GM19468 (cell line): ENCODE results near the gene ANXA2.
"Not testable (repeated sequence)": the region's sequence is repeated elsewhere in the genome, so short reads cannot be mapped to it uniquely, and the experiment has no call there.

ENCODE experiments used
- ATAC-seq: cut with Tn5 transposase; IDR thresholded peaks from one replicate; pipeline ENCODE4 v1.9.1; 2021; ENCODE audit warnings: mild to moderate bottlenecking, moderate library complexity, moderate number of reproducible peaks; ENCODE audit not compliant: unreplicated experiment; ENCODE audit errors: extremely low read depth

Gene ANXA2

DNA sequence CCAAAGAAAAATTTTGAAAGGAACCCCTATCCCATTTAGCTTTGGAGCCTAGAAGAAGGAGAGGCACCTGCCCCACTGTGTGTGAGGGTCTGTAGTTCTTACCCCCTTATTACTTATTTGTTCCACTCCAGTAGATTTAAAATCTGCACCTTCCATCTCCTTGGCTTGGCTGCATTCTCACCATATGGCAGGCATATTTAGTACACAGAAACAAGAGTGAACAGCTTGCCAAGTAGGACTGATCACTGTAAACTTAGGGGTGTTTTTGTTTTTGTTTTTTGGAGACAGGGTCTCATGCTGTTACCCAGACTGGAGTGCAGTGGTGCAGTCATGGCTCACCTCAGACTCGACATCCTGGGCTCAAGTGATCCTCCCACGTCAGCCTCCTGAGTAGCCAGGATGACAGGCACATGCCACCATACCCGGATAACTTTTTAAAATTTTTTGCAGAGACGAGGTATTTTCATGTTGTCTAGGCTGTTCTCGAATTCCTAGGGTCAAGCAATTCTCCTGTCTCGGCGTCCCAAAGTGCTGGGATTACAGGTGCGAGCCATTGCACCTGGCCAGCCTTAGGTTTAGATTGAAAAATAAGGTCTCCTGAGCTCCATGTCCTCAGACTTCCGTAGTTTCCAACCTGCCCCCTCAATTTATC lies 14.1 kb upstream of the ANXA2 start:
- ATAC-seq, result no peak

DNA sequence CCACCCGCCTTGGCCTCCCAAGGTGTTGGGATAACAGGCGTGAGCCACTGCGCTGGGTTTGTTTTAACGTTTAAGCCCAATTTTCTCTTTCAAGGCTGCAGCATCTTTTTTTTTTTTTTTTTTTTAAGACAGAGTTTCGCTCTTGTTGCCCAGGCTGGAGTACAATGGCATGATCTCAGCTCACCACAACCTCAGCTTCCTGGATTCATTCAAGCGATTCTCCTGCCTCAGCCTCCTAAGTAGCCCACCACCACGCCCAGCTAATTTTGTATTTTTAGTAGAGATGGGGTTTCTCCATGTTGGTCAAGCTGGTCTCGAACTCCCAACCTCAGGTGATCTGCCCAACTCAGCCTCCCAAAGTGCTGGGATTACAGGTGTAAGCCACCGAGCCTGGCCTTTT lies 12.6 kb upstream of the ANXA2 start:
- not testable (repeated sequence) for ATAC-seq

DNA sequence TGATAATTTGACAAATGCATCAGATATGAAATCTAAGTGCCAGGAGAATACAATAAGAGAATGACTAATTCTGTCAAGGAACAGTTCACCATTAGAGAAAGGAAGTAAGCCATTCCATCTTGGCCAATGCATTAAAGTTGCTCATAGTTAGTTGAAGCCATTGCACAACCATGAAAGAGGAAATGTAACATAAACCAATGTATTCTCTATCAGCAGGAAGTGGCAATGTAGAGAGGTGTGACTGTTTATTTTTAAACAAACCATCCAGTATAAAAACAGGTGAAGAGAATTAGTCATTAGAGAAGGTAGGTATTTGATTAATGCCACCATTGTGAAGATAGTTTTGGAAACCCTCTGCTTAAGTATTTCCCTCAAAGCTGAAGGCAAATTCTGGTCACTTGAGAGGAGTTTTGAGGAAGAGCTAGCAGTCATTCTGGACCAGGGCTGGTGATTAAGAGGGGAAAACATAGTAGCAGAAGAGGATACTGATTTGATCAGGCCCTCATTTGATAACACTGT lies 10.7 kb upstream of the ANXA2 start:
- ATAC-seq, result no peak

DNA sequence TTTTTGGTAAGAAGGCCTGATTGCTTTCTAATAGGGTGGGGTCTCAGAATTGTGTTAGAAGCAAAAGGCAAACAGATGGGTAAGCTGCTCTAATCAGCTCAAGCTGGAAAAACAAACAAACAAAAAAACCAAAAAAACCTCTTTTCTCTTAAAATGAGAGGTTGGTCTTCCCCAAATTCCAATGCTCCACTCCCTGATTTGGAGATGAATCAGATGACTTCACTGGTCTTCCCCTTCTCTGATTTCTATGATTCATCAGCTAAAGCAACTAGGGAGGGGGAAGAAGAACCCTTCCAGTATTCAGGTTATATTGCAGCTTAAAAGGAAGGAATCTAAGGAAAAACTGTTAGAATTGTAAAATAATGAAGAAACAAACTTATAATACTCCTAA lies 9.6 kb upstream of the ANXA2 start:
- ATAC-seq, result no peak

DNA sequence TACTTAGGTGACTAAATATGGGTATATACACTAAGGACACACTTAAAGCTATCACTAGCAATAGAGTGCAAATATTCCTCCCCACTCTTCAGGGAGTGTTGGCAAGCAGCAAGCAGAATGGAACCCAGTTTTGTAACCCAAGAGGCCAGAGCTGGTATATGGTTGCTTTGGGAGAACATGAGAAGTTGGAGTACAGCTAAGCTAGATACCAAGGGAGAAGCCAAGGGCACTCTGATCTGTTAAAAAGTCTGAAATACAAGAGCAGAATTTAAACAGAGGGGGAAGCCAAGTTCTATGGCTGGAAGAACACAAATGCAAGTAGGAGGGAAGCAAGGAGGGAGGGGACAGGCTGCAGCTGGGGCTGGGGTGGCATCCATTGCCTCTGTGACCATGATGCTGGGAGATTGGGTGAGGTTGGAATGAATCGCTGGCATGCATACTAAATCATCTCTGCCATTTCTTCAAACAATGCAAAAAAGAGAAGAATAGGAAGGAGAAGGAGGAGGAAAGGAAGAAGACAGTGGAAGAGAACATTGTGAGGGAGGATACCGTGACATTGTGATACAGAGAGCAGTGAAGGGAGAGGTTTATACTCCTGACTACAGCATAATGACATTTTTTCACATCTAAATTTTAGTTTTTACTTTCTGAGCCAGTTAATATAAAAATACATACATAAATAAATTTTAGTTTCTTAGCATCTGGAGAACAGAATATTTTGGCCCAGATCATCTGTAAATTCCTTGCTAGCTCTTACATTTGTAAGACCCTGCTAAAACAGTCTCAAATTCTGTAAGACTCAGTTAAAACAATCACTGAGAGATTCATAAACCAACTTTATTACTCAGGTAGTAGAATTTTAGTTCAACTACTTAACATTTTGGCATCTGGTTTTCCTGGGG lies 9.0 kb upstream of the ANXA2 start:
- no peak for ATAC-seq

DNA sequence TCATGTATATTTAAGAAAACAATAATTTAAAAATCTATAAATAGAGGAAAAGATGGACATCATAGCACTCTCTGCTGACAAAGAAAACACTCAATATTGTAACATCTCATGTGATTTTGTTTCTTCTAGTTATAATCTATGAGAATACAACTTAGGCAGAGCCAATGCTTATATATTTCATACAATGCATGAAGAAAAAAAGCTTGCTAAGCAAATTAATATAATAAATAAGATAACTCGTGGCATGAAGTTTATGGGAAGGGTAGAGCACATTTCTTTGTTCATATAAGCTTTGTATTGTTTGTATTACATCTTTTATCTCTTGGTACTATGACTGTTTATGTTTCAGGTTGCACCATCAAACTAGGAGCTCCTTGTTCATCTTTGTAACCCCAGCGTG lies 7.6 kb upstream of the ANXA2 start:
- ATAC-seq, result no peak

DNA sequence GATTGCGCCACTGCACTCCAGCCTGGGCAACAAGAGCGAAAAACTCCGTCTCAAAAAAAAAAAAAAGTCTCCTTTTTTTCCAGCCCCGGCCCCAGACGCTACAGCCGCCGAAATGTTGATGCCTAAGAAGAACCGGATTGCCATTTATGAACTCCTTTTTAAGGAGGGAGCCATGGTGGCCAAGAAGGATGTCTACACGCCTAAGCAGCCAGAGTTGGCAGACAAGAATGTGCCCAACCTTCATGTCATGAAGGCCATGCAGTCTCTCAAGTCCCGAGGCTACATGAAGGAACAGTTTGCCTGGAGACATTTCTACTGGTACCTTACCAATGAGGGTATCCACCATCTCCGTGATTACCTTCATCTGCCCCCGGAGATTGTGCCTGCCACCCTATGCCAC lies 6.6 kb upstream of the ANXA2 start:
- not testable (repeated sequence) for ATAC-seq

DNA sequence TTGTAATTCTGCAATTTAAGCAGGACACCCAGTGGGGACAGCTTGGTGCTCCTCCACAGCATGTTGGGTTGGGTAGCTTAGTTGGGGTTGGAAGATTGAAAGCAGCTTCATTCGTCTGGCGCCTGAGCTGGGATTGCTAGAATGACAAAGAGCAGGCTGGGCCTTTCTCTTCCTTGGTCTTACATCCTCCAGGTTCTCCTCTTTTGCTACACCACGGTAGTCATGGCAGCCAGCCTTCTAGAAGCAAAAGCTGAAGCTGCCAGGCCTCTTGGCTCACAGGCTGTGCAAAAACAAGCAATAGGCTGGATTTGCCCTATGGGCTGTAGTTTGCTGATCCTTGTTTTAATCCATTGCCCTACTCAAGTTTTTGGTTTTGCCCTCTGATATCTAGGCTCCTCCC lies 3.2 kb upstream of the ANXA2 start:
- ATAC-seq, result no peak

DNA sequence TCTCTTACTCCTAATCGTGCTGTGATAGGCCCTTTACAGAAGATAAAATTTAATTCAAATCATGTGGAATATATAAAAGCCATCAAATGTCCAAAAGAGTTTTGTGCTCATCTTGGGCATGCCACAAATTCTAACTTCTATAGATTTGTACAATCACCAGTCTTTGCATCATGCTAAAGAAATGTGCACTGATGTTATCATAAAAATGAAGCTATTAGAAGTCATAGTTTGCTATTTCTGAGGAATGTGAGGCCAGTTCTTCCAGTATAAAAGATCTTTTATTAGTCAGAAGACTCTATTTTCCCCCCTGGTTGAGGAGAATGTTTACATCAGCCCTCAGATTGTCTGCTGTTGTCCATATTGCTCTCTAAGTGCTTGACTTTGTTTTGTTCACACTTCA lies 2.1 kb upstream of the ANXA2 start:
- ATAC-seq, result no peak

DNA sequence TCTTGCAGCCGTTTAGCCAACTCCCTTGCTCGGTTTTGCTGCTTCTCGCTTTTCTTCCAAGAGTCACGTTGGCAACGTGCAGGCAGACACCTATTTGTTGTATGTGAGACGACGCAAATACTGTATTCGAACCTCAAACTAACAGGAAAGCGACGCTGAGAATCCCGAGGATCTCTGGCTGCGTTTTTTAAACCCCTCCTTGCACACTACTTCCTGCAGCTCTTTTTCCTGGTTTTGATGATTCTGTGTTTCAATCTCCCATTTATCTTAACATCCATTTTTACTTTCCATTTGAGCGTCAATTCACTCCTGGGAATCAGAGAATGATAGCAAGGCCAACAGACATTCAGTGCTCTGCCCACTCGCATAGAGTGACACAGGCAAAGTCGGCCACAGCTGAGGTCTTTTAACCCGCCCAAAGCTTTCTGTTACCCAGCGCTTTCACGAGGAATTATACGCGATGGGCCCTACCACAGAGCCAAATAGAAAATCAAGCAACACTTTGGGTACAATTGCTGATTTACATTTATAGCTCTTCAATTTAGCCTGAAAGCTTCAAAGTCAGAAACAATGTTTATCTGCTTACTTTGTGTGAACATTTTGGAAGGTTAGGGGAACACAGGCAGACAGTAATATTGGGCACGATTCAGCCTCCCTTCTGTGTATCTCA lies 1.6 kb upstream of the ANXA2 start:
- ATAC-seq, result no peak

DNA sequence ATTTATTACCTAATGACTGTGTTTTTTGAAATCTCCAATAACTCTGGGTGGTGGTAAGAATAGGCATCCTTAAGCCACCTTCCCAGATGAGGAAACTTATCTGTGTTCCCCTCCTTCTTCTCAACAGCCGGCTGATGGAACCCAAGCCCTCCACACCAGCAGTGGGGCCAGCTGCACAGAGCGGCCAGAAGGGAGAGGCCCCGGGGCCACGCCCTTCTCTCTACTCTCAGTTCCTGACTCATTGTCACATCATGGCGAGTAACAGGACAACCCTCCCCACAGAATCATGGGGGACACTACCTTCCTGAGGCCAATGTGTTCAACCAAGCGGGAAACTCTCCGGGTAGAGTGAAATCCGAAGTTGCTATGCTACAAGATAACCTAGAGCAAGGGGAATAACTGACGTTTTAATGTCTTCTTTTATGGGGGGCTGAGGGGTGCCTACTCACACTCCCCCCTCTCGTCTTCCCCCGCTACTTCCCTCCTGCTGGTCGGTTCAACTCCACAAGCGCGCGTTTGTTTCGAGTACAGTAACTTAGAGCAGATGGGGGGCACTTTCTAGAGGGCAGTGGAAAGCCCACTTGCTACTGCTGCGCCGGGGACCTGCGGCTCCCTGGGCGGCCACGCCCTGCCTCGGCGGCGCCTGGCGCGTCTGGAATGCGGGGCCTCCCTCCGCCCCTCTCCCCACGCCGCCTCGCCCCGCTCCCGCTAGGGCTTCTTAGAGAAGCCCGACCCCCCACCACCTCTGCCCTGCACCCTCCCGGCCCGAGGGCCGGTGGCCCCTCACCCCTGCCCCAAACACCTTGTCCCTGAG lies 621 bp downstream of the ANXA2 start:
- peak; percentile 27 for ATAC-seq

DNA sequence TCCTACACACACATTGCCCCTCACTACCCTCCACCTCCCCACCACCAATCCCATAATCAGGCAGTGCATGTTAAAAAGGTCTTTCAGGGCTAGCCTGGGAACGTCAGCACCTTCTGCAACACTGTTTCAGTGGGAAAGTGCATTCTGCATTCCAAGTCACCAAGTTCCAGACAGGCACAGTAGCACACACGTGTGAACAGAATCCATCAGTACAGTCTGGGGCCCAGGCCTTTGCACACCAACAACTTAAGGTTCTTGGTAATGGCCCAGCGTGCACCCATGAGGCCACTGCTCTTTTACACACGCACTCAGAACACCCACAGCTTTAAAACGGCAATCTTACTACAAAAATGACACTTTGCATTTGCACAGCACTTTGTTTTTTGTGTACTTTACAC lies 1.2 kb downstream of the ANXA2 start:
- ATAC-seq, result no peak

DNA sequence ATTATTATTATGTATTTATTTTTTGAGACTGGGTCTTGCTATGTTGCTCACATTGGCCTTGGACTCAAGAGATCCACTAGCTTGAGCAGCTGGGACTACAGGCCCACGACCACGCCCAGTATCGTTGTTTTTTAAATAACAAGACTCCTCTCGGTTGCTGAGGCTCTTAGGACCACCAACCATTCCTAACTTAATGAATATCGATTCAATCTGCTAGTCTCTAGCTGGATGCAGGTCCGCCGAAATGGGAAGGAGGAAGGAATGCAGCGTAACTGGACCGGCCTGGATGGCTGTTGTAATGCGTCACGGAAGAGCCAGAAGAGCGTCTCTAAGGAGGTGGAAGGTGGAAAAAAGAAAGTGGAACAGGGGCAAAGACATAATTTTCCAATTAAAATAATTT lies 1.7 kb downstream of the ANXA2 start:
- no peak for ATAC-seq

DNA sequence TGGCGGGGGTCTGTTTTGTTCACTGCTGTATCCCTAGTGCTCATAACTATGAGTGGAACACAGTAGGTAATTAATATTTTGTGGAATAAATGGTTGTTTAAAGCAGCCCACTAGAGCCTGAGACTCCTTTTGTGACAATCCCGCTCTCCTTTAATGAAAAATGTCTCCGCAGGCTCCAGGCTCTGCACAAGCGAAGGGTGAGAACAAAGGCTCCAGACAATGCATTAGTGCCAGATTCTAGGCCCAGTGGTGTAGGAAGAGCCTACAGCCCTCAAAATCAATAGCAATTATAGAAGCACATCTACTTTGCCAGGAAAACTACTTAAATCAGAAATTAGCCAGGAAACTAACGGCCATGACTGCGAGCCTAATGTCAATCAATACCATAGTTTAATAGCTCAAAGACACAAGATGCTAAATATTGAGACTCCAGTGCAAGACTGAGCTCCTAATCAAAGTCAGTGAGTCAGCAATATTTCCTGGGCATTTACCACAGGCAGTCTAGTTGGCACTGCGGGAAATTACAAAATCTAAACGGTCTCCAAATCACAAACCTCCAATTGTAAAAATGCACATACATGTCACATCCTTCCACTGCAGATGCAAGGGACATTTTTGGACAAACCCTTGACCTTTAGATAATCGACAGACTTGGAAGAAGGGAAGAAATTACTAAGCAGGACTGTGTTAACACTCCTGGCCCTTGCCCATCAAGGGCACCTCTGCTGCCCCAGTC lies 2.3 kb downstream of the ANXA2 start:
- ATAC-seq, result no peak

DNA sequence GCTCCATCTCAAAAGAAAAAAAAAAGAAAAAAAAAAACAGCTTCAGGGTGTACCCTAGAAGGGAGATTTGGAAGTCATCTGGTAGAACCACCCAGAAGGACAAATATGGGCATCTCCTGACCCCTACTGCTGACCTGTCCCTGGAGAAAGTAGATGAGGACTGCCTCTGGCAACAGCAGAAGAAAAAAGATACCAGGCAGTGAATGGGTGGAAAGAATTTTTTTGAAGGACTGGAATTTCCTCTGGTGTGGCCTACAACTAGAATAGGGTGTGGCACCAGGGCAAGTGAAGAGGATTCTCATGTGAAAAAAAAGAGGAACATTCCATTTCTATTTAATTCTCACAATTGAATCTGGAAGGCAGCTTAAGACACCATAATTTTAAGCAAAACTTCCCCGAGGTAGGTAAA lies 3.1 kb downstream of the ANXA2 start:
- no peak for ATAC-seq

DNA sequence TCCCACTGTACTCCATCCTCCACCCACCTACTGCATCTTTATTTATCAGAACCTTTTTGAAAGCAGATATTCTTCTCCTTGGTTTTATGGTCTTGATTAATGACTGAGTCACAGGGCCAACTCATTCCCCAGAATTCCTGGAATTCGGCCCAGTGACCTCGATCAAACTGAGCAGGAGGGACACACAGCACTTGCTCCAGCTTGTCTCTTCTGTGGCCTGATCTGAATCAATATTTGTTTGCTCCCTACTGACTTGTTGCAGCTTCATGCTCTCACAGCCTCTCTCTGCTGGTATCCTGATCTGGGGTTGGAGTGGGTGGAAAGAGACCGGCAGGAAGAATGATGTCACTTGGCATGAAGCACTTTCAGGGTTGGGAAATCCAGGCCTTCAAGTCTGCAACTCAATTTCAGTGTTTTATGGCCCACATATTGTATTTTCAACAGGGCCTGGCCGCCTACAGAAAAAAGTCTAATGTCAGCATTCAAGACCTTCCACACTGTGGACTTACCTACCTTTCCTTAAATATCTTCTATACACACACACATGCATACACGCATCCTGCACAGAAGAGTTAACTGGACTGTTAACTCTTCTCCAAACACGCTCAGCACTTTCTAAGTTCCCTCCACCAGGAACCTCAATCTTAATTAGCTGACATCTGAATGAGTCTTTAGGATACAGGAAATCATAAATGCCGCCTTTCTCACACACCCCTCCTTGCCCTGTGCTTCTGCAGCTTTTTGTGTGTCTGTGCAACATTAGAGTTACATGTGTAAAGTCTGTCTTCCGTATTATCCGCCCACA lies 4.6 kb downstream of the ANXA2 start:
- ATAC-seq, result no peak

DNA sequence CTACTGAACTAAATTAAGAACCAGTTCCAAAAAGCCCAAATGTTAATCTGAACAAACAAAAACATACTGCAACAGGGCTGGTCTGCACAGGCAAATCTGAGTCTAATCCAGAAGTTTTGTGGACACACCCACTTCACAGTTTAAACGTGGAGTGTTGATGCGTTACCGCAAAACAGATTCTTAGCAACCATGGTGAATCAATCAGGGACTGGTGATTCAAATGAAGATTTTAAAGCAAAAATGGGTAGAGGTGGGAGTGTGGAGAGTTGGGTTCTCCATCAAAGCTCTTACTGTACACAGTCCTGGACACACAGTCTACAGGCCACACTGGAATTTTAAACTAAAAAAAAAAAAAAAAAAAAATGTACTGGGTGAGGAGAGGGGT lies 5.2 kb downstream of the ANXA2 start:
- ATAC-seq, result no peak

DNA sequence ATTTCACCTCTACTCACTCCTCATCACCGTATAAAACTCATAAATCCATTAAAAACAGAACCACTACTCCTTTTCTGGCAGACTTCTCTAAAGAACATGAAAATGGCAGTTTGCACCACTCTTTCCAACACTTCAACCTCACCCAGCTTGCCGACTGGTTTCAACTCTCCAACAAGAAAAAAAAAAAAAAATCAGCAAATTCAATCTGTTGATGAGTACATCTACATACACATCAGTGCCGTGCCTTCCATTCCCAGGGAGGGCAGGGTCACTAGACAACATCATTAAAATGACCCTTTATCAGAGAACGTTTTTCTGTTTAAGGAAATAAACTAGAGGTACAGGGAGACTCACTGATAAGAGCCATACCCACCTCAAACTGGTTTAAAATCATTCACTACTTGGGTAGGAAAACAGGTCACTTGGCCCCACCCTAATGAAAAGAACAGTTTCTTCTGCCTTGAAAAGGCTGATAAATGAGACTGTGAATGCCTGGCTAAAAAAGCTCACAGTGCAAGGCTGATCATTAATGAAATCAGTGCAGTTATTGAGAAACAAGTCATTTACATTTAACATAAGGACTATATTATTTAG lies 6.0 kb downstream of the ANXA2 start:
- no peak for ATAC-seq
